WTC11 (cell line): ENCODE results near the gene CEP20. TPM values are rescaled to one million over a fixed set of nuclear protein-coding genes. Genes with fewer than 3 reads are reported as not detected.

Source experiments
- ATAC-seq: fragments of 200-7000 bp; cut with Tn5 transposase; 2 replicates; pipeline ENCODE4 v1.10.0; 2021; ENCODE audit warnings: mild to moderate bottlenecking, moderate library complexity
- CTCF ChIA-PET: fragments of 300-600 bp; sonication (Branson Sonifier 250); formaldehyde crosslinking; loops from one replicate; lab custom pipeline; 2021; ENCODE audit warnings: antibody characterized with exemption; lab: Charles Lee
- POLR2A ChIA-PET: fragments of 350-600 bp; sonication (Branson Sonifier 250); formaldehyde crosslinking; loops from one replicate; lab custom pipeline; 2021; ENCODE audit warnings: antibody characterized with exemption; lab: Charles Lee
- DNase-seq: peaks from one replicate; pipeline ENCODE4 v3.0.0; 2021; ENCODE audit warnings: low spot score
- H3K27ac Mint-ChIP-seq: 2 replicates; pipeline ENCODE4 v1.8.0; 2021; ENCODE audit warnings: mixed read lengths
- H3K27me3 Mint-ChIP-seq: 2 replicates; pipeline ENCODE4 v1.8.0; 2021; ENCODE audit warnings: low read depth, mild to moderate bottlenecking, moderate library complexity, mixed read lengths
- H3K36me3 Mint-ChIP-seq: 2 replicates; pipeline ENCODE4 v1.8.0; 2021; ENCODE audit warnings: mixed read lengths
- H3K4me1 Mint-ChIP-seq: 2 replicates; pipeline ENCODE4 v1.8.0; 2022; ENCODE audit warnings: mixed read lengths
- H3K4me3 Mint-ChIP-seq: 2 replicates; pipeline ENCODE4 v1.8.0; 2021; ENCODE audit warnings: mild to moderate bottlenecking, moderate library complexity, mixed read lengths
- H3K9me3 Mint-ChIP-seq: 2 replicates; pipeline ENCODE4 v1.8.0; 2021; ENCODE audit warnings: mixed read lengths
- AFF4 ChIP-seq: sonication (generic); formaldehyde crosslinking; IDR thresholded peaks from 2 replicates; pipeline ENCODE4 v1.8.1; 2023; ENCODE audit warnings: mild to moderate bottlenecking, missing genetic modification reagents, borderline replicate concordance
- AR ChIP-seq: fragments of 250-450 bp; sonication (Bioruptor Pico); IDR thresholded peaks from 2 replicates; pipeline ENCODE4 v1.9.0; 2021; ENCODE audit warnings: mild to moderate bottlenecking
- CBFB ChIP-seq: sonication (generic); formaldehyde crosslinking; IDR thresholded peaks from 2 replicates; pipeline ENCODE4 v1.8.1; 2022; ENCODE audit warnings: mild to moderate bottlenecking, low read depth, missing genetic modification reagents
- EMX1 ChIP-seq: fragments of 250-450 bp; sonication (Bioruptor Pico); IDR thresholded peaks from 2 replicates; pipeline ENCODE4 v1.8.0; 2021; ENCODE audit warnings: mild to moderate bottlenecking
- MYBL2 ChIP-seq: sonication (generic); formaldehyde crosslinking; IDR thresholded peaks from 2 replicates; pipeline ENCODE4 v1.8.1; 2023; ENCODE audit warnings: mild to moderate bottlenecking, moderate library complexity, missing genetic modification reagents
- RORB ChIP-seq: fragments of 250-450 bp; sonication (Bioruptor Pico); IDR thresholded peaks from 2 replicates; pipeline ENCODE4 v1.9.0; 2021; ENCODE audit warnings: mild to moderate bottlenecking
- SOX15 ChIP-seq: fragments of 250-450 bp; sonication (Bioruptor Pico); IDR thresholded peaks from 2 replicates; pipeline ENCODE4 v1.9.0; 2021; ENCODE audit warnings: mild to moderate bottlenecking
- ZNF263 ChIP-seq: sonication (generic); formaldehyde crosslinking; IDR thresholded peaks from 2 replicates; pipeline ENCODE4 v1.8.1; 2022; ENCODE audit warnings: low read depth, mild to moderate bottlenecking, moderate library complexity, missing genetic modification reagents
- ZNF281 ChIP-seq: sonication (generic); formaldehyde crosslinking; IDR thresholded peaks from 2 replicates; pipeline ENCODE4 v1.8.0; 2023; ENCODE audit warnings: mild to moderate bottlenecking, missing genetic modification reagents
- ZNF532 ChIP-seq: fragments of 250-450 bp; sonication (Bioruptor Pico); IDR thresholded peaks from 2 replicates; pipeline ENCODE4 v1.9.0; 2021; ENCODE audit warnings: mild to moderate bottlenecking, borderline replicate concordance
- total RNA-seq: library from RNA; stranded (reverse); gene quantifications from 3 replicates; pipeline ENCODE4 v1.2.3, GENCODE V29; 2021
- TF ChIP-seq, protein P1 (sequence below): sonication (generic); formaldehyde crosslinking; conservative IDR thresholded peaks from 2 replicates; pipeline ENCODE4 v1.8.1; 2022; ENCODE audit warnings: mild to moderate bottlenecking, missing genetic modification reagents
- TF ChIP-seq, protein P2 (sequence below): sonication (generic); formaldehyde crosslinking; IDR thresholded peaks from 2 replicates; pipeline ENCODE4 v1.8.1; 2023; ENCODE audit warnings: mild to moderate bottlenecking, moderate library complexity, missing genetic modification reagents
- TF ChIP-seq, protein P3 (sequence below): sonication (generic); formaldehyde crosslinking; conservative IDR thresholded peaks from 2 replicates; pipeline ENCODE4 v1.8.1; 2023; ENCODE audit warnings: mild to moderate bottlenecking, low read depth, missing genetic modification reagents, moderate library complexity

The CEP20 gene
- total RNA-seq, 1 experiment from 2014 or later, result 39.1 TPM

GRCh38 chr16:15861996-15862395 is 26.4 kb downstream of the CEP20 start:
- ChIA-PET CTCF (interaction anchor here (1.6 kb wide), 1 partner anchor 13 kb away, joined by 4 read pairs; no protein-coding TSS in a partner anchor), POLR2A (no interaction called here)
- peaks cover 11% of the 10 kb centered on the region; the same call in 1 of the 2 replicates for H3K36me3 Mint-ChIP-seq
- no peak overlapping the region for H3K27ac Mint-ChIP-seq
- no peaks in the 10 kb centered on the region for H3K9me3 Mint-ChIP-seq
- TF ChIP-seq, protein P1, sequence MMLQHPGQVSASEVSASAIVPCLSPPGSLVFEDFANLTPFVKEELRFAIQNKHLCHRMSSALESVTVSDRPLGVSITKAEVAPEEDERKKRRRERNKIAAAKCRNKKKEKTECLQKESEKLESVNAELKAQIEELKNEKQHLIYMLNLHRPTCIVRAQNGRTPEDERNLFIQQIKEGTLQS, result no peak
- TF ChIP-seq ZNF281 (CRISPR knock-in tag) (no peak), AR (no peak), SOX15 (CRISPR knock-in tag) (no peak), RORB (CRISPR knock-in tag) (no peak), ZNF263 (CRISPR knock-in tag) (no peak), MYBL2 (CRISPR knock-in tag) (no peak), EMX1 (CRISPR knock-in tag) (no peak), CBFB (CRISPR knock-in tag) (no peak), AFF4 (no peak), ZNF532 (CRISPR knock-in tag) (no peak)
- TF ChIP-seq, protein P2, sequence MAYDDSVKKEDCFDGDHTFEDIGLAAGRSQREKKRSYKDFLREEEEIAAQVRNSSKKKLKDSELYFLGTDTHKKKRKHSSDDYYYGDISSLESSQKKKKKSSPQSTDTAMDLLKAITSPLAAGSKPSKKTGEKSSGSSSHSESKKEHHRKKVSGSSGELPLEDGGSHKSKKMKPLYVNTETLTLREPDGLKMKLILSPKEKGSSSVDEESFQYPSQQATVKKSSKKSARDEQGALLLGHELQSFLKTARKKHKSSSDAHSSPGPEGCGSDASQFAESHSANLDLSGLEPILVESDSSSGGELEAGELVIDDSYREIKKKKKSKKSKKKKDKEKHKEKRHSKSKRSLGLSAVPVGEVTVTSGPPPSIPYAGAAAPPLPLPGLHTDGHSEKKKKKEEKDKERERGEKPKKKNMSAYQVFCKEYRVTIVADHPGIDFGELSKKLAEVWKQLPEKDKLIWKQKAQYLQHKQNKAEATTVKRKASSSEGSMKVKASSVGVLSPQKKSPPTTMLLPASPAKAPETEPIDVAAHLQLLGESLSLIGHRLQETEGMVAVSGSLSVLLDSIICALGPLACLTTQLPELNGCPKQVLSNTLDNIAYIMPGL (CRISPR knock-in tag), result no peak
- TF ChIP-seq, protein P3, sequence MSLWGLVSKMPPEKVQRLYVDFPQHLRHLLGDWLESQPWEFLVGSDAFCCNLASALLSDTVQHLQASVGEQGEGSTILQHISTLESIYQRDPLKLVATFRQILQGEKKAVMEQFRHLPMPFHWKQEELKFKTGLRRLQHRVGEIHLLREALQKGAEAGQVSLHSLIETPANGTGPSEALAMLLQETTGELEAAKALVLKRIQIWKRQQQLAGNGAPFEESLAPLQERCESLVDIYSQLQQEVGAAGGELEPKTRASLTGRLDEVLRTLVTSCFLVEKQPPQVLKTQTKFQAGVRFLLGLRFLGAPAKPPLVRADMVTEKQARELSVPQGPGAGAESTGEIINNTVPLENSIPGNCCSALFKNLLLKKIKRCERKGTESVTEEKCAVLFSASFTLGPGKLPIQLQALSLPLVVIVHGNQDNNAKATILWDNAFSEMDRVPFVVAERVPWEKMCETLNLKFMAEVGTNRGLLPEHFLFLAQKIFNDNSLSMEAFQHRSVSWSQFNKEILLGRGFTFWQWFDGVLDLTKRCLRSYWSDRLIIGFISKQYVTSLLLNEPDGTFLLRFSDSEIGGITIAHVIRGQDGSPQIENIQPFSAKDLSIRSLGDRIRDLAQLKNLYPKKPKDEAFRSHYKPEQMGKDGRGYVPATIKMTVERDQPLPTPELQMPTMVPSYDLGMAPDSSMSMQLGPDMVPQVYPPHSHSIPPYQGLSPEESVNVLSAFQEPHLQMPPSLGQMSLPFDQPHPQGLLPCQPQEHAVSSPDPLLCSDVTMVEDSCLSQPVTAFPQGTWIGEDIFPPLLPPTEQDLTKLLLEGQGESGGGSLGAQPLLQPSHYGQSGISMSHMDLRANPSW (CRISPR knock-in tag), result no peak
- no peak for ATAC-seq
- H3K4me3 Mint-ChIP-seq, result no peak overlapping the region
- peaks cover 5% of the 10 kb centered on the region for H3K4me1 Mint-ChIP-seq
- no peak for DNase-seq
- peaks cover 25% of the 10 kb centered on the region for H3K27me3 Mint-ChIP-seq
